ENCODE results near the gene DIP2C.
"Not testable (repeated sequence)": the region's sequence is repeated elsewhere in the genome, so short reads cannot be mapped to it uniquely, and the experiment has no call there.

DIP2C gene

GRCh38 chr10:613271-614138 is 76.0 kb downstream of the DIP2C start:
- peaks cover 2% of the 10 kb centered on the region for H3K27me3 Mint-ChIP-seq
- H3K9me3 Mint-ChIP-seq, result no peaks in the 10 kb centered on the region
- no peaks in the 10 kb centered on the region for H3K36me3 Mint-ChIP-seq
- H3K4me1 Mint-ChIP-seq, result peaks cover 19% of the 10 kb centered on the region
- no peak overlapping the region for H3K27ac Mint-ChIP-seq
- H3K4me3 Mint-ChIP-seq, result no peak overlapping the region

DNA sequence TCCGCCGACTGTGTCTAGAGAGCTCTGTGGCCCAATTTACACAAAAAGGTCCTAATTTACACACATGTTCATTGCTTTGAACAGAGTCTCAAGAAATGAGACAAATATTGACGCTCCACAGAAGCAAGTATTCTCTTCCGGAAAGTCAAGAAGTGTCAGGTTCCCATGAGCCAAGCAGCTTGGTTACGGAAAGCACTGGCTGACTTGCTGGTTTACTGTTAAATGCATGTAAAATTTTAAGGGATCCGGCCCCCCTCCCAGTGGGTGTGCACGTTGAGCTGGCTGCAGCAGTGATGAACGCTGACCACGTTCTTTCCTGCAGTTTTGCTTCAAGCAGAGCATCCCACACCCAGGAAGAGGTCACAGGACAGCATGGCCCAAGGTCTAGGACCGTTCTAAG is 76.8 kb downstream of the DIP2C start:
- Mint-ChIP-seq H3K27me3 (peaks cover 2% of the 10 kb centered on the region), H3K27ac (no peak overlapping the region), H3K4me3 (no peak overlapping the region), H3K9me3 (no peaks in the 10 kb centered on the region), H3K36me3 (no peaks in the 10 kb centered on the region), H3K4me1 (peaks cover 20% of the 10 kb centered on the region)

GRCh38 chr10:610642-611305 is 78.7 kb downstream of the DIP2C start:
- not testable (repeated sequence) for H3K27me3 Mint-ChIP-seq, H3K36me3 Mint-ChIP-seq, H3K4me3 Mint-ChIP-seq, H3K9me3 Mint-ChIP-seq
- Mint-ChIP-seq H3K4me1 (peaks cover 20% of the 10 kb centered on the region), H3K27ac (peak overlapping the region; percentile 92)

GRCh38 chr10:609868-610545 is 79.5 kb downstream of the DIP2C start:
- no peaks in the 10 kb centered on the region for H3K36me3 Mint-ChIP-seq
- H3K4me3 Mint-ChIP-seq, result no peak overlapping the region
- H3K27me3 Mint-ChIP-seq, result no peaks in the 10 kb centered on the region
- no peaks in the 10 kb centered on the region for H3K9me3 Mint-ChIP-seq
- peaks cover 20% of the 10 kb centered on the region for H3K4me1 Mint-ChIP-seq
- H3K27ac Mint-ChIP-seq, result peak overlapping the region; percentile 75

GRCh38 chr10:609262-609658 is 80.2 kb downstream of the DIP2C start:
- Mint-ChIP-seq H3K27me3 (no peaks in the 10 kb centered on the region), H3K9me3 (no peaks in the 10 kb centered on the region), H3K36me3 (no peaks in the 10 kb centered on the region), H3K27ac (peak overlapping the region; percentile 86), H3K4me3 (no peak overlapping the region), H3K4me1 (peaks cover 20% of the 10 kb centered on the region)

DNA sequence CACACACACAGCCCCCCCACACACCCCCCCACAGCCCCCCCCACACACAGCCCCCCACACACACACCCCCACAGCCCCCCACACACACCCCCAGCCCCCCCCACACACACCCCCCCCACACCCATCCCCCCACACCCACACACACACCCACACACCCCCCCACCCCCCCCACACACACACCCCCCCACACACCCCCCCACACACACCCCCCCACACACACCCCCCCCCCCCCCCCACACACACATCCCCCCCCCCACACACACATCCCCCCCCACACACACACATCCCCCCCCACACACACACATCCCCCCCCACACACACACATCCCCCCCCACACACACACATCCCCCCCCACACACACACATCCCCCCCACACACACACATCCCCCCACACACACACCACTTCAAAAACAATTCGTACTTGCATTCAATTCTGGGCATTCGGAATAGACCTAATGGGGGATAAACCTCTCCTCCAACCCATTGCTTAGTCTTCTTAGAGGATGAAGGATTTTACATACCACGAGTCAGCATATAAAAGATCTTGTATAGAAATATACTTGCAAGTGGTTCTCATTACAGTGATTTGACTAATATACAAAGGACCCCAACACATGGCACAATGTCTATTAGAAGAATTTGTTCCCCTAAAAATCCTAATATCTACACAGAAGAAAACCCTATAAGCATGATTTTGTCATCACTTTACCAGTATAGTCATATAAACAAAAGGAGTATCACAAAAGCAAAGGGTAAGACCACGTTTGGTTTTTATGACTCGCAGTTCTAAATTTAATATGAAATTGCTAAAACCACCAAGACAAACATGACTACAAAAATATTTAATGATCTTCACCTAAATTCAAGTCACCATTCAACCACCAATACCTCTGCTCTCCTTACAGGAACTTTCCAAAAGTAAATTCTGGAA is 80.9 kb downstream of the DIP2C start:
- Mint-ChIP-seq H3K27ac (peak overlapping the region; percentile 86), H3K4me1 (peaks cover 20% of the 10 kb centered on the region), H3K27me3 (peaks cover 2% of the 10 kb centered on the region), H3K36me3 (no peaks in the 10 kb centered on the region), H3K9me3 (no peaks in the 10 kb centered on the region), H3K4me3 (peak overlapping the region; percentile 36)

DNA sequence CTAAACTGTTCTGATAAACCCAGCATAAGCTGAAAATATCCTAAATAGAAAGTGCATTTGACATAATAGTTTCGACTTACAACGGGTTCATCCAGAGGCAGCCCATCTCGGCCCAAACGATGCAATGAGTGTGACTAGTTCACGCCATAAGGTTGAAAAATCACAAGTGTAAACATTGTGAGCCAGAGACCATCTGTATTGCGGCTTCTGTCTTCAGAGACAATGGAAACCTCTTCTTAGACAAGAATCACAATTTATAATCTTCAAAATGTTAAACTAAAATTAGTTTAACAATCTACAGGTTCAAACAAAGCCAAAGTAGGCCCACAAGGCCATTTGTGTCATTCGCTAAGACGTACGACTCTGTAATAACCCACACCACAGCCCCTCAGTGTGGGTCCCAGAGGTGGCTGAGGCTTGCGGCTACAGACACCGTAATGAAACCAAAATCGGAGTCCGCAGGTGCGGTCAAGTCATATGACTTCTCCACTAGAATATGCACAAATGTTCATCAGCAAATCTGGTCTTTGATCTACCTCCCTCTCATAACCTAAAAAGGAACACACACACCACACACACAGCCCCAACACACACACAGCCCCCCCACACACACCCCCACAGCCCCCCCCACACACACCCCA is 81.8 kb downstream of the DIP2C start:
- Mint-ChIP-seq H3K9me3 (no peaks in the 10 kb centered on the region), H3K27ac (no peak overlapping the region), H3K4me1 (peaks cover 20% of the 10 kb centered on the region), H3K27me3 (peaks cover 2% of the 10 kb centered on the region), H3K36me3 (no peaks in the 10 kb centered on the region), H3K4me3 (no peak overlapping the region)

DNA sequence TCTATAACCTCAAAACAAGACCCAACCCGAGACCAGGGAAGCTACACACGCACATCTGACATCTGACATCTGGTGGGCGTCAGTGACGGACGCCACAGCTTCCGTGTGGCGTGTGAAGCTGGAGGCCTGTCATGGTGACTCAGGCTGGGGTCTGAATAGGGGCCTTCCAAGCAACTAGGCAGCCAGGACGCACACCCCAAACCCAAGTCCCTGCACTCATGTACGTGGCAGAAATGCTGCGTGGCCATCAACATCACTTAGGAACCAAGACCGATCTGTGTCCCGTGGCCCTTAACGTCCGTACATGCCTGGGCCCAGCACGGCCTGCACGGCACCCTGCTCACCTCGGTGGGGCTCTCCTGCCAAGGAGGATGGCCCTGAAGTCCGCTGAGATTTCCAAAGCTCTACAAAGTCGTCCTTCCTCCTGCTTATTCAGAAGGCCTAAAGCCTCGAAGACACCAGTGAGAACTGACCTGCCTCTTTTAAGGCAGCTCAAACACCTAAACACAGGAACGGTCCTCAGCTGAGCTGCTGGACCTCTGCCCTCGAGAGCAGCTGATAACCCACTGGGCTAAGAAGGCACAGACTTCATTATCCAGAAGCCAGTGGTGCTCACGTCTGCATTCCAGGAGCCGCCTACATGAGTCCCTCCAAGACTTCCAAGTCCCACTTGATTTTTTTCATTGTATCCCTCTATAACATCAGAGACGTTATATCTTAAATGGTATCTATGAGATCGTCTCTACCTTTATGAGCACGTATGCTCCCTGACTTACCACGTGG is 82.5 kb downstream of the DIP2C start:
- H3K36me3 Mint-ChIP-seq, result no peaks in the 10 kb centered on the region
- peaks cover 2% of the 10 kb centered on the region for H3K27me3 Mint-ChIP-seq
- no peak overlapping the region for H3K27ac Mint-ChIP-seq
- no peak overlapping the region for H3K4me3 Mint-ChIP-seq
- no peaks in the 10 kb centered on the region for H3K9me3 Mint-ChIP-seq
- H3K4me1 Mint-ChIP-seq, result peaks cover 20% of the 10 kb centered on the region

DNA sequence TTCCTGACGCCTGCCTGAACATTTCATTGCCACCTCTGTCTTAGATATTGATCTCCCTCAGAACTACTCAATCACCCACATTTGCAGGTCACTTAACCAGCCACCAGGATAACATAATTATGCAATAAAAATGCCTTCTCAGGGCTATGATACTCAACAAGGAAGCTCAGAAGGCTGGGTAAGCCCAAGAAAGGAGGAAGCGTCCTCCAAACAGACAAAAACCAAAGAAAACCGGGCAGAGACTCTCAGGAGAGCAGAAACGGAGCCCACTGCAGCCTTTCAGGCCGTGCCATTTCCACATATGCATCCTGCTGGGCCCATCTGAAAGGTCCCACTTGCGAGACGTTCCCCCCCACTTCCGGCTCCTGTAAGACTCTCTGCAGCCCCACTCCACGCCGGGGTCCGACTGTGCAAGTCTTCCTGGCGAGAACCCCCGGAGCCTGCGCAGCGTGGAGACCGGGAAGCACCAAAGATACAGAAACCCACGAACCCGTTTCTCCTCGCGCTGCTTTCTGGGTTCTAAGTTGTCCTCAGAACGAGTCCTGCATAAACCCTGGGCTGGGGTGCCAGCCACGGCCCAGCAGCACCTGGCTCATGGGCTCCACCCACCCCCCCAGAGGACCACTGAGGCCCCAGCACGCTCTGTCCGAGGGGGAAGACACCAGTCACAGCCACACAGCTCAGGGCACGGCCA is 83.7 kb downstream of the DIP2C start:
- Mint-ChIP-seq H3K27ac (no peak overlapping the region), H3K4me1 (peaks cover 16% of the 10 kb centered on the region), H3K4me3 (no peak overlapping the region), H3K27me3 (peaks cover 2% of the 10 kb centered on the region), H3K9me3 (no peaks in the 10 kb centered on the region), H3K36me3 (no peaks in the 10 kb centered on the region)

DNA sequence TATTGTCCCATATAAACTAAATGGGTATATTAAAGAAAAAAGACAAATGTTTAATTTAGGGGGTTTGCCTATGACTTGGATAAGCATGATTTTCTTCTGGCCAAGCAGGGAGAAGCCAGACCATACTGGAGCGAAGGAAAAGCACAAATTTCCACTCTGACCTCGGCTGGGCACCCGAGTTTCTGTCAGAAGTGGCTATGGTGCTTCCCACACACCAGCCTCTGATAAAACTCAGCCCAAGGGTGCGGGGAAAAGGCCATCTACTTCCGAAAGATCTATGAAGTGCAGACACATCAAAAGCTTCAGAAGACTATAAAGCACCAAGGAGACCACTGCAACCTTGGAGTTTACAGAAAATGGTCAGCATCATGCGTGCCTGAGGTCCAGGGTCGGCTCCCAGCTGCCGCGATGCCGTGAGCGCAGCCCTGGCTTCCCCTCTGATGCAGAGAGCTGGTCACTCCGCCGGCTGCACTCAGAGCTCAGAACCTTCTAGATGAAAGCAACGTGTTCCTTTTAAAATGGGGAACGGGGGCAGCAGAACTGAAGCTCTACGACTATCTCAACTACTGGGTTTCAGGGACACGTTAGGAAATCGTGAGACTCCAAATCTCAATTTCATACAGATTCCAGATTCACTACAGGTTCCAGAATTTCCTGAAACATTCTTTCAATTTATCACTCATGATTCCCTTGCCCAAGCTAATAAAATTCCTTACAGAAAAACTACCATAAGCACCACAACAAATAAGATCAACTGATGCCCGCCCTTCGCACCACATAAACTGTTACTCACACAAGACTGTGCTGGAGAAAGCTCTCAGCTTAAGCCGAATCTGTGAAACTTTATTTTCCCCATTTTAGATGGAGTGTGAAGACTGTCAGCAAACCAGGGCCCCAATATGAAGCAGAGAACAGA is 84.5 kb downstream of the DIP2C start:
- peaks cover 2% of the 10 kb centered on the region for H3K27me3 Mint-ChIP-seq
- H3K36me3 Mint-ChIP-seq, result no peaks in the 10 kb centered on the region
- no peaks in the 10 kb centered on the region for H3K9me3 Mint-ChIP-seq
- no peak overlapping the region for H3K27ac Mint-ChIP-seq
- H3K4me1 Mint-ChIP-seq, result peaks cover 13% of the 10 kb centered on the region
- H3K4me3 Mint-ChIP-seq, result no peak overlapping the region

- Mint-ChIP-seq H3K27ac (no peak overlapping the region), H3K27me3 (peaks cover 2% of the 10 kb centered on the region), H3K4me1 (peaks cover 3% of the 10 kb centered on the region), H3K36me3 (no peaks in the 10 kb centered on the region), H3K4me3 (no peak overlapping the region), H3K9me3 (no peaks in the 10 kb centered on the region)
Measured at GRCh38 chr10:603745-604144, 85.7 kb downstream of the DIP2C start.

DNA sequence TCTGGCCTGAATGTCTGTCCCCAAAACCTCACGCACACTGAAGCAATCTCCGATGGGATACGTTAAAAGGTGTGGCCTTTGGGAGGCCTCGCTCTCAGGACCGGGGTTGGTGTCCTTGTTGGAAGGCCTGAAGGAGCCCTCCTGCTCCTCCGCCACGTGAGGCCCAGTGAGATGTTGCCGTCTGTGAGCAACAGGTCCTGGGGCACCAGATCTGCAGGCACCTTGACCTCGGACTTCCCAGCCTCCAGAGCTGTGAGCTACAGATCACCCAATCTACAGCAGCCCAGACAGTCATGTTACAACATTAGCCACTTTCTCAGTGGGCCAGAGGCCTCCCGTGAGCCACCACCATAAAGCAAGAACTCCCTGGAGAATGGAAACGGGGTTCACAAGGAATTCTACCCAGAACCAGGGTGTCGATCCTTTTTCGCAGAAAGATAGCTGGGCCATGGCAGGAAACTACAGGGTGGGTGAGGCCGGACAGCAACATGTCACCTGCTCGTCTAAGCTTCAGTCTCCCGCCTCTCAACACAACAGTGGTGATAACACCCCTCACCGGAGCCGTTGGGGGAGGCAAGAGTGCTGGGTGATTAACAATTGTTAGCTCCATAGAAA is 87.0 kb downstream of the DIP2C start:
- Mint-ChIP-seq H3K27ac (no peak overlapping the region), H3K4me1 (no peaks in the 10 kb centered on the region), H3K36me3 (no peaks in the 10 kb centered on the region), H3K4me3 (no peak overlapping the region), H3K27me3 (peaks cover 2% of the 10 kb centered on the region), H3K9me3 (no peaks in the 10 kb centered on the region)

DNA sequence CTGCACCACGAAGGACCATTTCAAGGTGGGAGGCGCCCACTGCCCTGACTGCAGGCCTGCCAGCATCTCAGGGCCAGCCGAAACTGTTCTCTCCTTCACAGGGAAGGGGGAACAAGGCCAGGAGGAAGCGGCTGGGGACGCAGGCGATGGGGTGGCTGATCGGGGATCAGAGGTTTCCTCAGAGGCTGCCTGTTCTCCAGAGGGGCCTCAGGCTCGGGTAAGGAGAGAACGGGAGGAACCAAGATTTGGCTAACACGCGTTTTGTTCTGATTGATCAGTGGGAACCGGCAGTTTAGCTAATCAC is 87.9 kb downstream of the DIP2C start:
- Mint-ChIP-seq H3K27ac (no peak overlapping the region), H3K9me3 (no peaks in the 10 kb centered on the region), H3K4me1 (no peaks in the 10 kb centered on the region), H3K36me3 (no peaks in the 10 kb centered on the region), H3K4me3 (no peak overlapping the region), H3K27me3 (peaks cover 2% of the 10 kb centered on the region)

All from activated naive CD4-positive, alpha-beta T cell treated with anti-CD3 and anti-CD28 coated beads, Interleukin-2, amount 50 U/mL, for 24 hours (primary cell).